ENCODE measurements around the gene PPT2. TPM values are rescaled to one million over a fixed set of nuclear protein-coding genes. Genes with fewer than 3 reads are reported as not detected.

PPT2 gene
- total RNA-seq, 6 experiments from 2014 or later = 15.9 to 21.7 (median 18.6) TPM

- DNase-seq = no peak
- peaks cover 55% of the 10 kb centered on the region for H3K4me1 Mint-ChIP-seq (ENCODE audit: low read depth)
- H3K4me3 Mint-ChIP-seq = peak within 1 kb of the TSS; percentile 72
- peaks cover 22% of the 10 kb centered on the region for H3K36me3 Mint-ChIP-seq (ENCODE audit: low read depth)
- H3K9me3 Mint-ChIP-seq = no peaks in the 10 kb centered on the region
- no peak for TF ChIP-seq CTCF (IDR thresholded peaks at IDR 0.05)
- peak within 1 kb of the TSS; percentile 57 for H3K27ac Mint-ChIP-seq
- H3K27me3 Mint-ChIP-seq (ENCODE audit: insufficient read depth) = peaks cover 10% of the 10 kb centered on the region
Measured at GRCh38 chr6:32109114-32109764, 44.7 kb upstream of the PPT2 start, which contains the start of gene TNXB. Gene TNXB (minus strand): TSS chr6:32109338. CDS start chr6:32098198, 11,140 bp downstream.

- peaks cover 22% of the 10 kb centered on the region for H3K36me3 Mint-ChIP-seq (ENCODE audit: low read depth)
- H3K27me3 Mint-ChIP-seq (ENCODE audit: insufficient read depth) = peaks cover 7% of the 10 kb centered on the region
- DNase-seq = no peak
- TF ChIP-seq CTCF (IDR thresholded peaks at IDR 0.05) = no peak
- H3K4me3 Mint-ChIP-seq = no peak overlapping the region
- no peaks in the 10 kb centered on the region for H3K9me3 Mint-ChIP-seq
- peaks cover 60% of the 10 kb centered on the region for H3K4me1 Mint-ChIP-seq (ENCODE audit: low read depth)
- no peak overlapping the region for H3K27ac Mint-ChIP-seq
Measured at GRCh38 chr6:32109765-32110160, 44.2 kb upstream of the PPT2 start.

GRCh38 chr6:32110632-32111031, 43.3 kb upstream of the PPT2 start:
- Mint-ChIP-seq H3K4me3 (no peak overlapping the region), H3K27me3 (ENCODE audit: insufficient read depth) (peaks cover 7% of the 10 kb centered on the region), H3K27ac (no peak overlapping the region), H3K4me1 (ENCODE audit: low read depth) (peaks cover 69% of the 10 kb centered on the region), H3K9me3 (no peaks in the 10 kb centered on the region), H3K36me3 (ENCODE audit: low read depth) (peaks cover 22% of the 10 kb centered on the region)
- TF ChIP-seq CTCF (IDR thresholded peaks at IDR 0.05) = no peak
- DNase-seq = no peak

GRCh38 chr6:32111424-32112066, 42.4 kb upstream of the PPT2 start:
- H3K4me3 Mint-ChIP-seq = no peak overlapping the region
- no peaks in the 10 kb centered on the region for H3K9me3 Mint-ChIP-seq
- H3K4me1 Mint-ChIP-seq (ENCODE audit: low read depth) = peaks cover 75% of the 10 kb centered on the region
- H3K27me3 Mint-ChIP-seq (ENCODE audit: insufficient read depth) = peaks cover 7% of the 10 kb centered on the region
- DNase-seq = no peak
- H3K27ac Mint-ChIP-seq = peak overlapping the region; percentile 58
- TF ChIP-seq CTCF (IDR thresholded peaks at IDR 0.05) = no peak
- peaks cover 22% of the 10 kb centered on the region for H3K36me3 Mint-ChIP-seq (ENCODE audit: low read depth)

GRCh38 chr6:32112431-32112980, 41.4 kb upstream of the PPT2 start:
- H3K27ac Mint-ChIP-seq = peak overlapping the region; percentile 99

More at GRCh38 chr6:32112431-32112980, 41.4 kb upstream of the PPT2 start:
- peaks cover 67% of the 10 kb centered on the region for H3K4me1 Mint-ChIP-seq (ENCODE audit: low read depth)
- peaks cover 22% of the 10 kb centered on the region for H3K36me3 Mint-ChIP-seq (ENCODE audit: low read depth)
- peaks cover 9% of the 10 kb centered on the region for H3K27me3 Mint-ChIP-seq (ENCODE audit: insufficient read depth)
- no peak for TF ChIP-seq CTCF (IDR thresholded peaks at IDR 0.05)
- no peak overlapping the region; the same call in 1 of the 2 replicates for H3K4me3 Mint-ChIP-seq
- DNase-seq = no peak
- H3K9me3 Mint-ChIP-seq = no peaks in the 10 kb centered on the region

Measured in HFFc6 (cell line).